Trophoblast cell (in vitro differentiated cells and primary cell): Measurements from ENCODE around the gene OR11A1.

Experiments used
- DNase-seq, 2 donors: peaks; one replicate each; pipeline ENCODE4 v3.0.0-alpha.2; 2016
- H2AFZ ChIP-seq: 2 replicates; pipeline ENCODE4 v1.6.1; 2013; ENCODE audit warnings: low read length, moderate library complexity, mild to moderate bottlenecking; ENCODE audit not compliant: insufficient read depth, poor library complexity
- H2AK5ac ChIP-seq: 2 replicates; pipeline ENCODE4 v1.6.1; 2013; ENCODE audit warnings: mild to moderate bottlenecking, low read length
- H2BK120ac ChIP-seq: 2 replicates; pipeline ENCODE4 v1.6.1; 2013; ENCODE audit warnings: low read length, mild to moderate bottlenecking, moderate library complexity; ENCODE audit not compliant: insufficient read depth, poor library complexity
- H2BK12ac ChIP-seq: 2 replicates; pipeline ENCODE4 v1.6.1; 2013; ENCODE audit warnings: mild to moderate bottlenecking, low read length, moderate library complexity
- H2BK5ac ChIP-seq: 2 replicates; pipeline ENCODE4 v1.6.1; 2013; ENCODE audit warnings: low read length, low read depth, moderate library complexity, mild to moderate bottlenecking; ENCODE audit not compliant: poor library complexity
- H3K14ac ChIP-seq: 2 replicates; pipeline ENCODE4 v1.6.1; 2013; ENCODE audit warnings: mild to moderate bottlenecking, low read length
- H3K18ac ChIP-seq: 2 replicates; pipeline ENCODE4 v1.6.1; 2013; ENCODE audit warnings: mild to moderate bottlenecking, low read length
- H3K23ac ChIP-seq: 2 replicates; pipeline ENCODE4 v1.6.1; 2013; ENCODE audit warnings: low read length
- H3K27ac ChIP-seq: 2 replicates; pipeline ENCODE4 v1.5.1; 2013; ENCODE audit warnings: low read depth, mild to moderate bottlenecking, inconsistent platforms, low read length, moderate library complexity
- H3K27me3 ChIP-seq: 2 replicates; pipeline ENCODE4 v1.6.1; 2013; ENCODE audit warnings: inconsistent platforms, mild to moderate bottlenecking, low read length, moderate library complexity; ENCODE audit not compliant: insufficient read depth
- H3K36me3 ChIP-seq, 2 experiments: 1 replicate in 1 of 2; 2 replicates in 1 of 2; pipeline ENCODE4 v1.6.1; 2013; ENCODE audit warnings: low read length in 2 of 2, mild to moderate bottlenecking in 2 of 2, moderate library complexity in 1 of 2; ENCODE audit not compliant: insufficient read depth in 2 of 2, control insufficient read depth in 1 of 2
- H3K4ac ChIP-seq: 2 replicates; pipeline ENCODE4 v1.6.1; 2013; ENCODE audit warnings: low read depth, mild to moderate bottlenecking, low read length, moderate library complexity
- H3K4me1 ChIP-seq, 2 experiments: 1 replicate in 1 of 2; 2 replicates in 1 of 2; pipeline ENCODE4 v1.6.1; 2013; ENCODE audit warnings: low read length in 2 of 2, mild to moderate bottlenecking in 2 of 2, moderate library complexity in 1 of 2; ENCODE audit not compliant: insufficient read depth in 2 of 2, control insufficient read depth in 1 of 2
- H3K4me2 ChIP-seq: 2 replicates; pipeline ENCODE4 v1.6.1; 2013; ENCODE audit warnings: inconsistent platforms, mild to moderate bottlenecking, low read length, moderate library complexity
- H3K4me3 ChIP-seq: 2 replicates; pipeline ENCODE4 v1.5.1; 2013; ENCODE audit warnings: mild to moderate bottlenecking, low read depth, low read length, inconsistent platforms
- H3K79me1 ChIP-seq: one replicate; pipeline ENCODE4 v1.6.1; 2013; ENCODE audit warnings: low read length
- H3K79me2 ChIP-seq: 2 replicates; pipeline ENCODE4 v1.6.1; 2013; ENCODE audit warnings: low read length, mild to moderate bottlenecking; ENCODE audit not compliant: control insufficient read depth, insufficient read depth, poor library complexity
- H3K9ac ChIP-seq: 2 replicates; pipeline ENCODE4 v1.6.1; 2013; ENCODE audit warnings: mild to moderate bottlenecking, low read length
- H3K9me3 ChIP-seq: 2 replicates; pipeline ENCODE4 v1.6.1; 2013; ENCODE audit warnings: low read depth, mild to moderate bottlenecking, control low read depth, inconsistent platforms, low read length; ENCODE audit not compliant: insufficient read depth
- H4K12ac ChIP-seq: 2 replicates; pipeline ENCODE4 v1.6.1; 2013; ENCODE audit warnings: low read depth, mild to moderate bottlenecking, low read length, moderate library complexity
- H4K8ac ChIP-seq: 2 replicates; pipeline ENCODE4 v1.6.1; 2013; ENCODE audit warnings: low read depth, mild to moderate bottlenecking, low read length, moderate library complexity
- H4K91ac ChIP-seq: one replicate; pipeline ENCODE4 v1.6.1; 2013; ENCODE audit warnings: low read depth, mild to moderate bottlenecking, low read length, moderate library complexity
- WGBS: extraction: QIAGEN DNeasy Blood & Tissue Kit; methylation state at CpG from one replicate; pipeline ENCODE4 v1.1.7; 2013; ENCODE audit warnings: missing lambda C conversion rate; ENCODE audit not compliant: insufficient read length, insufficient coverage; ENCODE audit errors: extremely low coverage; 5-methylcytosine and 5-hydroxymethylcytosine counted together

Gene OR11A1

GRCh38 chr6:29493261-29493660 lies 36.4 kb upstream of the OR11A1 start:
- WGBS: no CpG with 5 or more reads among the region's 2 CpGs
- Histone ChIP-seq H3K79me2 (no peaks in the 10 kb centered on the region), H3K23ac (no peak overlapping the region), H3K18ac (no peak overlapping the region), H3K4ac (no peak overlapping the region), H4K12ac (no peak overlapping the region), H3K4me1 (no peaks in the 10 kb centered on the region), H3K4me3 (no peak overlapping the region), H3K79me1 (no peaks in the 10 kb centered on the region), H3K4me2 (no peak overlapping the region), H3K36me3 (no peaks in the 10 kb centered on the region), H3K9me3 (peaks cover 2% of the 10 kb centered on the region), H4K8ac (no peak overlapping the region), H4K91ac (no peak overlapping the region), H2AFZ (no peak overlapping the region), H2BK120ac (no peak overlapping the region), H3K9ac (no peak overlapping the region), H3K14ac (no peak overlapping the region), H2BK12ac (no peak overlapping the region), H2AK5ac (no peak overlapping the region), H3K27ac (no peak overlapping the region), H3K27me3 (no peaks in the 10 kb centered on the region), H2BK5ac (no peak overlapping the region)
- no peak for DNase-seq

- peaks cover 2% of the 10 kb centered on the region for H3K9me3 ChIP-seq
- H2BK12ac ChIP-seq: no peak overlapping the region
- H4K91ac ChIP-seq: no peak overlapping the region
- no peak overlapping the region for H3K4me2 ChIP-seq
- H2BK120ac ChIP-seq: no peak overlapping the region
- no peak for DNase-seq
- H3K27me3 ChIP-seq: no peaks in the 10 kb centered on the region
- H3K79me1 ChIP-seq: no peaks in the 10 kb centered on the region
- no peak overlapping the region for H3K23ac ChIP-seq
- no peaks in the 10 kb centered on the region for H3K79me2 ChIP-seq
- no peak overlapping the region for H3K27ac ChIP-seq
- H4K8ac ChIP-seq: no peak overlapping the region
- H3K18ac ChIP-seq: no peak overlapping the region
- no peaks in the 10 kb centered on the region for H3K36me3 ChIP-seq
- no CpG with 5 or more reads among the region's 4 CpGs for WGBS
- H3K4me1 ChIP-seq: no peaks in the 10 kb centered on the region
- H3K14ac ChIP-seq: no peak overlapping the region
- no peak overlapping the region for H3K4ac ChIP-seq
- no peak overlapping the region for H2BK5ac ChIP-seq
- no peak overlapping the region for H2AFZ ChIP-seq
- H2AK5ac ChIP-seq: no peak overlapping the region
- H3K9ac ChIP-seq: no peak overlapping the region
- no peak overlapping the region for H4K12ac ChIP-seq
- no peak overlapping the region for H3K4me3 ChIP-seq
Measured at GRCh38 chr6:29491574-29491973, 34.7 kb upstream of the OR11A1 start.

GRCh38 chr6:29490552-29490951 lies 33.7 kb upstream of the OR11A1 start:
- Histone ChIP-seq H3K9ac (no peak overlapping the region), H3K9me3 (peaks cover 2% of the 10 kb centered on the region), H2AFZ (no peak overlapping the region), H4K91ac (no peak overlapping the region), H3K4me2 (no peak overlapping the region), H2BK5ac (no peak overlapping the region), H2BK120ac (no peak overlapping the region), H3K36me3 (no peaks in the 10 kb centered on the region), H3K4me1 (no peaks in the 10 kb centered on the region), H3K18ac (no peak overlapping the region), H3K4me3 (no peak overlapping the region), H4K12ac (no peak overlapping the region), H2BK12ac (no peak overlapping the region), H3K27ac (no peak overlapping the region), H3K79me1 (no peaks in the 10 kb centered on the region), H3K4ac (no peak overlapping the region), H3K23ac (no peak overlapping the region), H3K27me3 (no peaks in the 10 kb centered on the region), H3K14ac (no peak overlapping the region), H3K79me2 (no peaks in the 10 kb centered on the region), H2AK5ac (no peak overlapping the region), H4K8ac (no peak overlapping the region)
- no peak for DNase-seq
- WGBS: no CpG with 5 or more reads among the region's 2 CpGs

DNA sequence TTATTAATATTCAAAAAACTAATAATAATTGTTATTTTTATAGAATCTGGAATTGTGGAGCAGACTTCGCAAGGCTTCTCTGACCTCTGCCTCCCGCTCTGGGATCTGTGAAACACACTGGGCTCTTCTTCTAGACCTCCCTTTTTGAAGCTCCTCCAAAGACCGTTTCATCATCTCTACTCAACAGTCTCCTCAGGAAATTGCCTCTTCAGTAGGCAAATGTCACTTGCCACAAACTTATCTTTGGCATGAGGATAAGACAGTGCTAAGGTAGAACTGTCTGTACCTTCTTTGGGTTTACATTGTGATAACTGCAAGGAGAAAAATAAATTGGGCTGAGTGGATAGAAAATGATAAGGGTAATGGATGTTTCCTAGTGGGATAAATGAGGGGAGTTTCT lies 33.2 kb upstream of the OR11A1 start:
- no peak overlapping the region for H4K8ac ChIP-seq
- no peak overlapping the region for H2AFZ ChIP-seq
- H3K4ac ChIP-seq: no peak overlapping the region
- no peak overlapping the region for H3K23ac ChIP-seq
- H3K9ac ChIP-seq: no peak overlapping the region
- H3K4me2 ChIP-seq: no peak overlapping the region
- no peak overlapping the region for H3K27ac ChIP-seq
- no peak overlapping the region for H4K12ac ChIP-seq
- H3K18ac ChIP-seq: no peak overlapping the region
- no peak overlapping the region for H2AK5ac ChIP-seq
- H3K27me3 ChIP-seq: no peaks in the 10 kb centered on the region
- H3K14ac ChIP-seq: no peak overlapping the region
- no peak overlapping the region for H2BK5ac ChIP-seq
- no peak overlapping the region for H2BK120ac ChIP-seq
- no peak for DNase-seq
- H3K36me3 ChIP-seq: no peaks in the 10 kb centered on the region
- peaks cover 2% of the 10 kb centered on the region for H3K9me3 ChIP-seq
- no peaks in the 10 kb centered on the region for H3K79me1 ChIP-seq
- H3K4me1 ChIP-seq: no peaks in the 10 kb centered on the region
- no peak overlapping the region for H3K4me3 ChIP-seq
- WGBS: no CpG with 5 or more reads among the region's 3 CpGs
- H3K79me2 ChIP-seq: no peaks in the 10 kb centered on the region
- H4K91ac ChIP-seq: no peak overlapping the region
- no peak overlapping the region for H2BK12ac ChIP-seq
